Neural cell (in vitro differentiated cells): Measurements from ENCODE around the gene SUPT3H. TPM values are rescaled to one million over a fixed set of nuclear protein-coding genes. Genes with fewer than 3 reads are reported as not detected.

ENCODE experiments used
- H2AFZ ChIP-seq: fragments of 200-600, 300-800 bp; sonication (generic), shearing (Covaris generic); 2 replicates; pipeline ENCODE4 v1.6.0; 2014; ENCODE audit warnings: low read depth, mild to moderate bottlenecking, antibody characterized with exemption, low read length, moderate library complexity
- H3F3A ChIP-seq: fragments of 200-600 bp; shearing (Covaris generic); 2 replicates; pipeline ENCODE4 v1.6.1; 2016; ENCODE audit warnings: mild to moderate bottlenecking, moderate library complexity, mixed read lengths, antibody characterized with exemption, low read length; ENCODE audit not compliant: insufficient read depth, poor library complexity, severe bottlenecking
- H3K27ac ChIP-seq: fragments of 200-600, 300-800 bp; sonication (generic), shearing (Covaris generic); 2 replicates; pipeline ENCODE4 v1.5.1; 2014; ENCODE audit warnings: mild to moderate bottlenecking, low read length, moderate library complexity
- H3K27me3 ChIP-seq: fragments of 300-800, 200-600 bp; sonication (generic), shearing (Covaris generic); 2 replicates; pipeline ENCODE4 v1.6.0; 2014; ENCODE audit warnings: mild to moderate bottlenecking, low read depth, low read length, moderate library complexity; ENCODE audit not compliant: insufficient read depth
- H3K36me3 ChIP-seq: fragments of 300-800, 200-600 bp; sonication (generic), shearing (Covaris generic); 2 replicates; pipeline ENCODE4 v1.5.1; 2014; ENCODE audit warnings: mild to moderate bottlenecking, antibody characterized with exemption, low read length, moderate library complexity; ENCODE audit not compliant: insufficient read depth
- H3K4me2 ChIP-seq: fragments of 300-800, 200-600 bp; sonication (generic), shearing (Covaris generic); 2 replicates; pipeline ENCODE4 v1.6.0; 2014; ENCODE audit warnings: mild to moderate bottlenecking, low read length
- H3K4me3 ChIP-seq: fragments of 300-800, 200-600 bp; sonication (generic), shearing (Covaris generic); 2 replicates; pipeline ENCODE4 v1.5.1; 2014; ENCODE audit warnings: mild to moderate bottlenecking, low read length, moderate library complexity
- H3K79me2 ChIP-seq: fragments of 200-600 bp; shearing (Covaris generic); replicated peaks from 2 replicates; pipeline ENCODE4 v1.6.0; 2014; ENCODE audit warnings: mild to moderate bottlenecking, low read length, moderate library complexity; ENCODE audit not compliant: insufficient read depth
- H3K9ac ChIP-seq: fragments of 300-800, 200-600 bp; sonication (generic), shearing (Covaris generic); 2 replicates; pipeline ENCODE4 v1.6.1; 2016; ENCODE audit warnings: mild to moderate bottlenecking, low read length, mixed read lengths
- H3K9me2 ChIP-seq: fragments of 200-600 bp; shearing (Covaris generic); 2 replicates; pipeline ENCODE4 v1.6.1; 2016; ENCODE audit warnings: mild to moderate bottlenecking, low read length, mixed read lengths; ENCODE audit not compliant: insufficient read depth
- H3K9me3 ChIP-seq: fragments of 200-600, 300-800 bp; sonication (generic), shearing (Covaris generic); 2 replicates; pipeline ENCODE4 v1.6.1; 2016; ENCODE audit warnings: mild to moderate bottlenecking, mixed run types, low read length, moderate library complexity, mixed read lengths
- H4K20me1 ChIP-seq: fragments of 200-600 bp; shearing (Covaris generic); 2 replicates; pipeline ENCODE4 v1.6.1; 2016; ENCODE audit warnings: mild to moderate bottlenecking, mixed run types; ENCODE audit not compliant: insufficient read depth
- EP300 ChIP-seq: fragments of 450-650 bp; conservative IDR thresholded peaks from 2 replicates; pipeline ENCODE4 v1.6.1; 2014; ENCODE audit warnings: antibody characterized with exemption, mild to moderate bottlenecking, moderate library complexity; ENCODE audit not compliant: poor library complexity, severe bottlenecking
- EZH2 ChIP-seq: fragments of 200-600, 300-800 bp; shearing (Covaris generic), sonication (generic); IDR thresholded peaks from 2 replicates; pipeline ENCODE4 v1.6.1; 2014; ENCODE audit warnings: antibody characterized with exemption, low read length, borderline replicate concordance, mild to moderate bottlenecking; ENCODE audit not compliant: insufficient read depth, poor library complexity, severe bottlenecking
- MXI1 ChIP-seq: fragments of 450-650 bp; conservative IDR thresholded peaks from 2 replicates; pipeline ENCODE4 v1.6.1; 2014; ENCODE audit warnings: antibody characterized with exemption, mild to moderate bottlenecking; ENCODE audit not compliant: poor library complexity, severe bottlenecking
- POLR2AphosphoS5 ChIP-seq: IDR thresholded peaks from 2 replicates; pipeline ENCODE4 v1.6.1; 2012
- RAD21 ChIP-seq: fragments of 450-650 bp; conservative IDR thresholded peaks from 2 replicates; pipeline ENCODE4 v1.6.1; 2014; ENCODE audit warnings: antibody characterized with exemption, mild to moderate bottlenecking, moderate library complexity
- REST ChIP-seq: IDR thresholded peaks from 2 replicates; pipeline ENCODE4 v1.6.1; 2012; ENCODE audit warnings: borderline replicate concordance
- SMC3 ChIP-seq: fragments of 450-650 bp; conservative IDR thresholded peaks from 2 replicates; pipeline ENCODE4 v1.6.1; 2014; ENCODE audit warnings: antibody characterized with exemption, mild to moderate bottlenecking, moderate library complexity; ENCODE audit not compliant: poor library complexity
- TAF1 ChIP-seq: IDR thresholded peaks from 2 replicates; pipeline ENCODE4 v1.6.1; 2012; ENCODE audit warnings: low read depth
- polyA plus RNA-seq: library from polyadenylated mRNA; depleted of rRNA; stranded (reverse); fragments of >200 nt; gene quantifications from 2 replicates; pipeline ENCODE4 v1.2.3, GENCODE V29; 2014
- TF ChIP-seq, protein P1 (sequence below): fragments of 450-650 bp; IDR thresholded peaks from 2 replicates; pipeline ENCODE4 v1.5.1; 2014; ENCODE audit warnings: antibody characterized with exemption, mild to moderate bottlenecking, moderate library complexity; ENCODE audit not compliant: poor library complexity, severe bottlenecking

The SUPT3H gene
- polyA plus RNA-seq, 1 donor from 2014 or later: 6.8 TPM

DNA sequence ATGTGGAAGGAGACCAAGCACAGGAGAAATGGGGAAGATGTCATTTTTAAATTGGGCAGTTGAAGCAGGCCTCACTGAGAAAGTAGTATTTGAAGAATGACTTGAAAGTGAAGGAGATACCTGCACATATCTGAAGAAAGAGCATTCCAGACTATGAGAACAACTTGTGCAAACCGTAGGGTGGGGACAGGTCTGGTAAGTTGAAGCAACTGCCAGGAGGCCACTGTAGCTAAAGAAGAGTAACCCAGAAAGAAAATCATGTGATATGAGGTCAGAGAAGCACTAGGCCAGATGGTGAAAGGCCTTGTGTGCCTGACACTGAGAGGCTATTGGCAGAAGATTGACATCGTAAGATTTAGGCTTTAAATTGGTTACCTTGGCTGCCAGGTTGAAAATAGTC is 4.7 kb upstream of the SUPT3H start:
- no peak for TF ChIP-seq REST
- no peak for TF ChIP-seq POLR2AphosphoS5
- TF ChIP-seq, protein P1, sequence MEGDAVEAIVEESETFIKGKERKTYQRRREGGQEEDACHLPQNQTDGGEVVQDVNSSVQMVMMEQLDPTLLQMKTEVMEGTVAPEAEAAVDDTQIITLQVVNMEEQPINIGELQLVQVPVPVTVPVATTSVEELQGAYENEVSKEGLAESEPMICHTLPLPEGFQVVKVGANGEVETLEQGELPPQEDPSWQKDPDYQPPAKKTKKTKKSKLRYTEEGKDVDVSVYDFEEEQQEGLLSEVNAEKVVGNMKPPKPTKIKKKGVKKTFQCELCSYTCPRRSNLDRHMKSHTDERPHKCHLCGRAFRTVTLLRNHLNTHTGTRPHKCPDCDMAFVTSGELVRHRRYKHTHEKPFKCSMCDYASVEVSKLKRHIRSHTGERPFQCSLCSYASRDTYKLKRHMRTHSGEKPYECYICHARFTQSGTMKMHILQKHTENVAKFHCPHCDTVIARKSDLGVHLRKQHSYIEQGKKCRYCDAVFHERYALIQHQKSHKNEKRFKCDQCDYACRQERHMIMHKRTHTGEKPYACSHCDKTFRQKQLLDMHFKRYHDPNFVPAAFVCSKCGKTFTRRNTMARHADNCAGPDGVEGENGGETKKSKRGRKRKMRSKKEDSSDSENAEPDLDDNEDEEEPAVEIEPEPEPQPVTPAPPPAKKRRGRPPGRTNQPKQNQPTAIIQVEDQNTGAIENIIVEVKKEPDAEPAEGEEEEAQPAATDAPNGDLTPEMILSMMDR: no peak
- TF ChIP-seq MXI1: no peak
- no peak for TF ChIP-seq SMC3
- TF ChIP-seq TAF1: no peak
- no peak for TF ChIP-seq EZH2
- TF ChIP-seq RAD21: no peak
- no peak for TF ChIP-seq EP300
- no peaks in the 10 kb centered on the region for H4K20me1 ChIP-seq
- H3K9me3 ChIP-seq: no peaks in the 10 kb centered on the region
- no peak overlapping the region for H3K9ac ChIP-seq
- no peaks in the 10 kb centered on the region for H3K9me2 ChIP-seq
- H3K4me2 ChIP-seq: no peak overlapping the region
- no peak overlapping the region for H2AFZ ChIP-seq
- H3K27me3 ChIP-seq: no peaks in the 10 kb centered on the region
- no peaks in the 10 kb centered on the region for H3K79me2 ChIP-seq
- no peak overlapping the region for H3K4me3 ChIP-seq
- H3K27ac ChIP-seq: no peak overlapping the region
- H3F3A ChIP-seq: no peaks in the 10 kb centered on the region
- H3K36me3 ChIP-seq: no peaks in the 10 kb centered on the region

DNA sequence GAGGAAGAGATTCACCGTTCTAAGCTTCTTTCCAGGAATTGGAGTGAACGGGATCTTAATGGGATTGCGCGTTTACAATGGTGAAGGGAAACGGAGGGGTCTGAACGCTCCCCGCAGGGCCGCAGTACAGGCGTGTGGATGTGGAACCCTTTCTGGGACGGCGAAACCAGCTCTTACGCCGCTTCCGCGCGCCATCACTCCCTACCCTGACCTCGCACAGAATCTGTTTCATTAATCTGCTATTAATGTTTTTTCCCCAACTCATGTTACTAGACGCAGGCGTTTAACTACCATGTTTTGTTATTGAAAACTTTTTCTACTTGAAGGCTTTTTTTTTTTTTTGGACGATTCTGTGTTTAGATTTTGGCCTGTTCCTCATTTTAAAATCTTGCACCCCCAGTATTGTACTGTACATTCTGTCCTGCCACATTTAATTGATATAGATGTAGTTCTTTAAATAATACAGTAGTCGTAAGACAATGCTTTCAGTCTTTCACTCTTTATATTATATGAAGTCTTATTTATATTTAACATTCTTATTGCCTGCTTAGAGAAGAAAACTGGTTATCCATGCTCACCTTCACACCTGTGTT is 696 bp upstream of the SUPT3H start:
- Histone ChIP-seq H3K36me3 (no peaks in the 10 kb centered on the region), H3K9me2 (no peaks in the 10 kb centered on the region), H3K9ac (peak overlapping the region; percentile 86), H4K20me1 (no peaks in the 10 kb centered on the region), H3K9me3 (no peaks in the 10 kb centered on the region), H2AFZ (peak overlapping the region; percentile 57), H3K4me2 (peak overlapping the region; percentile 44), H3K27me3 (no peaks in the 10 kb centered on the region), H3F3A (peaks cover 3% of the 10 kb centered on the region), H3K27ac (peak overlapping the region; percentile 56), H3K4me3 (peak overlapping the region; percentile 89), H3K79me2 (peaks cover 16% of the 10 kb centered on the region)
- TF ChIP-seq EZH2 (no peak), RAD21 (peak; percentile 5), SMC3 (peak; percentile 38), MXI1 (peak; percentile 20), REST (no peak)
- TF ChIP-seq, protein P1: no peak
